Pancreas (tissue), 10 donors: ENCODE results near the gene CALD1. TPM values are rescaled to one million over a fixed set of nuclear protein-coding genes. Genes with fewer than 3 reads are reported as not detected.

Source experiments
- ATAC-seq, 4 donors: fragments of 200-7000 bp; cut with Tn5 transposase; one replicate each; pipeline versions ENCODE4 v1.8.0 to v1.9.1; 2020; ENCODE audit warnings: mild to moderate bottlenecking in 4 of 4, moderate library complexity in 4 of 4
- DNase-seq, 6 donors: peaks; one replicate each; pipeline ENCODE4 v3.0.0-alpha.2; 2020
- FAIRE-seq: peaks from 2 replicates; lab custom pipeline; 2012; peaks lifted over from hg19 to GRCh38; lab: Jason Lieb, UNC
- H3K27ac ChIP-seq, 4 donors: fragments of 200-600 bp; sonication (generic); 1 replicate in 3 of 4; 2 replicates in 1 of 4; pipeline versions ENCODE4 v1.5.0 to v1.8.0; 2020
- H3K27me3 ChIP-seq, 4 donors: fragments of 200-600 bp; one replicate each; pipeline ENCODE4 v1.8.0; 2021
- H3K36me3 ChIP-seq, 3 donors: fragments of 200-600 bp; sonication (generic) in 1 of 3; one replicate each; pipeline versions ENCODE4 v1.5.0 to v1.8.0; 2020 to 2021
- H3K4me1 ChIP-seq, 3 donors: fragments of 200-600 bp; one replicate each; pipeline ENCODE4 v1.8.0; 2021
- H3K4me3 ChIP-seq, 4 donors: fragments of 200-600 bp; sonication (generic) in 2 of 4; one replicate each; pipeline versions ENCODE4 v1.5.0 to v1.8.0; 2020 to 2021
- H3K9me3 ChIP-seq, 4 donors: fragments of 200-600 bp; one replicate each; pipeline ENCODE4 v1.8.0; 2021
- WGBS, 2 donors: extraction: QIAGEN DNeasy Blood & Tissue Kit; methylation state at CpG; one replicate each; pipeline ENCODE4 v1.1.7; 2013; 5-methylcytosine and 5-hydroxymethylcytosine counted together
- intact Hi-C, 3 donors: fragments of 100-400 bp; cut with DNase I; formaldehyde crosslinking; loops; one replicate each; pipeline versions ENCODE4 v1.11.1 to v1.14.2; 2022
- polyA plus RNA-seq, 2 donors: library from polyadenylated mRNA; stranded (reverse); fragments of 200-250 nt; gene quantifications; one replicate each; pipeline ENCODE4 v1.2.3, GENCODE V29; 2013
- total RNA-seq, 6 donors: library from RNA; stranded (reverse); fragmentation: NEBNext Ultra II Directional in 4 of 6; extraction: Animal tissue kit (Norgen Biotek cat#: 25700) in 4 of 6; gene quantifications; one replicate each; pipeline versions ENCODE4 v1.2.1 to v1.2.4, GENCODE V29; 2021 to 2023
- TF ChIP-seq, protein P1 (sequence below), 4 donors: fragments of 200-600 bp; sonication (generic) in 3 of 4; IDR thresholded peaks; one replicate each; pipeline versions ENCODE4 v1.5.0 to v1.8.0; 2021; ENCODE audit warnings: antibody characterized with exemption in 4 of 4
- donor health status: healthy with polysubstance abuse.
- donor health status: DM: no; HTN: no; CAD: no; lungs with moderate emphysema.
- donor health status: DM: no; HTN: no; CAD: no.
- donor health status: control.
- donor health status: control.
- donor health status: Bipolar disorder and iron deficiency.
- donor health status: DM: yes; HTN: yes; CAD: no.
- donor health status: DM: no; HTN: no; CAD: no.
- donor health status: DM: no; HTN: no; CAD: no.
- donor health status: DM: yes; HTN: yes; CAD: no.

CALD1 gene
- total and polyA plus RNA-seq, 8 donors: 17.0 to 85.8 (median 33.2) TPM

DNA sequence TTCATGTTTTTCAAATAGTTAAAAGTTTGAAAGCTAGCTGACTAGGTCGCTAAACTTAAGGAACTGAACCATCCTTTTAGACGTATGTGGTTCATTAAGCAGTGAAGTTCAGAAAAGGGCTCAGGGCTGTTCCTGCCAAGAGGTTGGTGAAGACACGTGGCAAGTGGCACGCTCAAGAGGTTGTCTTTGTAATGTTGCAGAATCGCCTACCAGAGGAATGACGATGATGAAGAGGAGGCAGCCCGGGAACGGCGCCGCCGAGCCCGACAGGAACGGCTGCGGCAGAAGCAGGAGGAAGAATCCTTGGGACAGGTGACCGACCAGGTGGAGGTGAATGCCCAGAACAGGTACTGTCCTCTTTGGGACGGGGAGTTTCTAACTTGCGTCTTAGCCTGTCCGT is 149.1 kb downstream of the CALD1 start:
- intact Hi-C loops: no loop called here
- ATAC-seq (no peak), FAIRE-seq (no peak), DNase-seq (no peak)
- Histone ChIP-seq H3K27me3 (no peaks in the 10 kb centered on the region), H3K4me3 (no peak overlapping the region), H3K36me3 (no peaks in the 10 kb centered on the region), H3K9me3 (no peaks in the 10 kb centered on the region), H3K27ac (no peak overlapping the region), H3K4me1 (no peaks in the 10 kb centered on the region)
- TF ChIP-seq, protein P1, sequence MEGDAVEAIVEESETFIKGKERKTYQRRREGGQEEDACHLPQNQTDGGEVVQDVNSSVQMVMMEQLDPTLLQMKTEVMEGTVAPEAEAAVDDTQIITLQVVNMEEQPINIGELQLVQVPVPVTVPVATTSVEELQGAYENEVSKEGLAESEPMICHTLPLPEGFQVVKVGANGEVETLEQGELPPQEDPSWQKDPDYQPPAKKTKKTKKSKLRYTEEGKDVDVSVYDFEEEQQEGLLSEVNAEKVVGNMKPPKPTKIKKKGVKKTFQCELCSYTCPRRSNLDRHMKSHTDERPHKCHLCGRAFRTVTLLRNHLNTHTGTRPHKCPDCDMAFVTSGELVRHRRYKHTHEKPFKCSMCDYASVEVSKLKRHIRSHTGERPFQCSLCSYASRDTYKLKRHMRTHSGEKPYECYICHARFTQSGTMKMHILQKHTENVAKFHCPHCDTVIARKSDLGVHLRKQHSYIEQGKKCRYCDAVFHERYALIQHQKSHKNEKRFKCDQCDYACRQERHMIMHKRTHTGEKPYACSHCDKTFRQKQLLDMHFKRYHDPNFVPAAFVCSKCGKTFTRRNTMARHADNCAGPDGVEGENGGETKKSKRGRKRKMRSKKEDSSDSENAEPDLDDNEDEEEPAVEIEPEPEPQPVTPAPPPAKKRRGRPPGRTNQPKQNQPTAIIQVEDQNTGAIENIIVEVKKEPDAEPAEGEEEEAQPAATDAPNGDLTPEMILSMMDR (IDR thresholded peaks at IDR 0.05): no peak
- WGBS, 2 donors: 93 to 96% methylated on average over 18 of the region's 18 CpGs

DNA sequence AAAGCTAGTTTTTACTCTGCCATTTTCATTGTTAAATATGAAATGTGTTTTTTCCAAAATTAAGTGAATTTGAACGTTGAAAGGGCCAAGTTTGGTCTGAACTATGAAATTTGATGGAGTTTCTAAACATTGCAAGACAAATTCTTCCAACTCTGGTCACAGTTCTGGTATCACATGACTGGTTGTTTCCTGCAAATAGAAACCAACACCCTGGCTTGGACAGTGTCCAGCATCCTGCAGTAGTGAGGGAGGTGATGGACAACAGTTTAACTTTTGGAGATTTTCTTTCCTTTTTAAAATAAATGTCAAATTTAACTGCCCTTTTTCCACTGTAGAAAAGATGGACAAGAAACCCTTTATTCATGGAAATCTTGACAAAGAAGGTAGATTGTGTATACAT is 152.1 kb downstream of the CALD1 start:
- TF ChIP-seq, protein P1 (IDR thresholded peaks at IDR 0.05): no peak
- no peak overlapping the region for H3K4me3 ChIP-seq
- intact Hi-C loops: no loop called here
- 73 to 79% methylated on average over 1 of the region's 1 CpG for WGBS, 2 donors
- no peak for ATAC-seq
- FAIRE-seq: no peak
- H3K36me3 ChIP-seq: no peaks in the 10 kb centered on the region
- DNase-seq: no peak
- H3K27ac ChIP-seq: no peak overlapping the region
- no peaks in the 10 kb centered on the region for H3K27me3 ChIP-seq
- H3K4me1 ChIP-seq: no peaks in the 10 kb centered on the region
- no peaks in the 10 kb centered on the region for H3K9me3 ChIP-seq

DNA sequence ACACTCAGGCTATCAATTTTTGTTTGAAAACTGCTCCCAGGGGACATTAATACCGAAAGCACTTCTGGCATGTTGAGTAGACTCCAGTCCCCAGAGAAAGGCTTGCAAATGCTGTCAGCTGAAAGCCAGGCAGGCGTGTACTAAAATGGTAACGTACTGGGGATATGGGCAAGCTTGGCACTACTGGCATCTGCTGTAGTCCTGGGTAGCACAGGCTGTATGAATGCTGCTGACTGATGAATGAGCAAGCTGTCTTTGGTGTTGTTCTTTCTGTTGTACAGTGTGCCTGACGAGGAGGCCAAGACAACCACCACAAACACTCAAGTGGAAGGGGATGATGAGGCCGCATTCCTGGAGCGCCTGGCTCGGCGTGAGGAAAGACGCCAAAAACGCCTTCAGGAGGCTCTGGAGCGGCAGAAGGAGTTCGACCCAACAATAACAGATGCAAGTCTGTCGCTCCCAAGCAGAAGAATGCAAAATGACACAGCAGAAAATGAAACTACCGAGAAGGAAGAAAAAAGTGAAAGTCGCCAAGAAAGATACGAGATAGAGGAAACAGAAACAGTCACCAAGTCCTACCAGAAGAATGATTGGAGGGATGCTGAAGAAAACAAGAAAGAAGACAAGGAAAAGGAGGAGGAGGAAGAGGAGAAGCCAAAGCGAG is 153.4 kb downstream of the CALD1 start:
- Histone ChIP-seq H3K36me3 (no peaks in the 10 kb centered on the region), H3K9me3 (no peaks in the 10 kb centered on the region), H3K4me3 (no peak overlapping the region), H3K27me3 (no peaks in the 10 kb centered on the region), H3K27ac (no peak overlapping the region), H3K4me1 (peaks cover 0 to 8% (median 7%) of the 10 kb centered on the region in 3 donors)
- TF ChIP-seq, protein P1 (IDR thresholded peaks at IDR 0.05): no peak
- DNase-seq: no peak
- 81 to 83% methylated on average over 17 of the region's 17 CpGs for WGBS, 2 donors
- no peak for FAIRE-seq
- ATAC-seq: no peak
- intact Hi-C loops: no loop called here

DNA sequence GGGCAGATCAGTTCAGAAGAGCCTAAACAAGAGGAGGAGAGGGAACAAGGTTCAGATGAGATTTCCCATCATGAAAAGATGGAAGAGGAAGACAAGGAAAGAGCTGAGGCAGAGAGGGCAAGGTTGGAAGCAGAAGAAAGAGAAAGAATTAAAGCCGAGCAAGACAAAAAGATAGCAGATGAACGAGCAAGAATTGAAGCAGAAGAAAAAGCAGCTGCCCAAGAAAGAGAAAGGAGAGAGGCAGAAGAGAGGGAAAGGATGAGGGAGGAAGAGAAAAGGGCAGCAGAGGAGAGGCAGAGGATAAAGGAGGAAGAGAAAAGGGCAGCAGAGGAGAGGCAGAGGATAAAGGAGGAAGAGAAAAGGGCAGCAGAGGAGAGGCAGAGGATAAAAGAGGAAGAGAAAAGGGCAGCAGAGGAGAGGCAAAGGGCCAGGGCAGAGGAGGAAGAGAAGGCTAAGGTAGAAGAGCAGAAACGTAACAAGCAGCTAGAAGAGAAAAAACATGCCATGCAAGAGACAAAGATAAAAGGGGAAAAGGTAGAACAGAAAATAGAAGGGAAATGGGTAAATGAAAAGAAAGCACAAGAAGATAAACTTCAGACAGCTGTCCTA is 154.1 kb downstream of the CALD1 start:
- WGBS, 2 donors: 67 to 73% methylated on average over 3 of the region's 3 CpGs
- ATAC-seq (no peak), DNase-seq (no peak), FAIRE-seq (no peak)
- no peak overlapping the region for H3K27ac ChIP-seq
- peaks cover 0 to 8% (median 8%) of the 10 kb centered on the region in 3 donors for H3K4me1 ChIP-seq
- H3K27me3 ChIP-seq: no peaks in the 10 kb centered on the region
- H3K9me3 ChIP-seq: no peaks in the 10 kb centered on the region
- H3K36me3 ChIP-seq: no peaks in the 10 kb centered on the region
- TF ChIP-seq, protein P1 (IDR thresholded peaks at IDR 0.05): no peak
- no peak overlapping the region for H3K4me3 ChIP-seq
- intact Hi-C loops: no loop called here

DNA sequence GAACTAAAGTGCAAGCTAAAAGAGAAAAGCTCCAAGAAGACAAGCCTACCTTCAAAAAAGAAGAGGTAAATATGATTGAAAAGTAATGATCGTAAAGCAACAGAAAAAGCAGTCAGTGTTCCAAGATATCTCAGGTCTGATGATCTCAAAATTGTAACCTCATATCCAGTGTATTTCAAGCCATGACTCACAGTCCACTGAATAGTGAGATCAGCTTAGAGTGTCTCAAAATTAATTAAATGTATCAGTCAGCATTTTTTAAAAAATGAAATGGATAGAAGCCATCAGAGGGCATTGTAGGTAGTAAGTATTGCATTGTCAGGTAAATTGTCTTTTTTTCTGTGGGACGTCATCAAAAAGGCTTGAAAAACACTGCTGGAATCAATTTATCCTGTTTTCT is 156.3 kb downstream of the CALD1 start:
- Histone ChIP-seq H3K9me3 (no peaks in the 10 kb centered on the region), H3K27ac (no peak overlapping the region), H3K27me3 (no peaks in the 10 kb centered on the region), H3K4me1 (peaks cover 0 to 8% (median 8%) of the 10 kb centered on the region in 3 donors), H3K4me3 (no peak overlapping the region), H3K36me3 (no peaks in the 10 kb centered on the region)
- ATAC-seq (peak in 1 of 4 donors; percentile 34), FAIRE-seq (no peak), DNase-seq (no peak)
- TF ChIP-seq, protein P1 (IDR thresholded peaks at IDR 0.05): no peak
- intact Hi-C loops: no loop called here
- 83 to 89% methylated on average over 2 of the region's 2 CpGs for WGBS, 2 donors
